ENCODE data around the gene KIT. TPM values are rescaled to one million over a fixed set of nuclear protein-coding genes. Genes with fewer than 3 reads are reported as not detected.

Gene KIT
- total RNA-seq, 1 experiment from 2014 or later = 1.5 TPM

DNA sequence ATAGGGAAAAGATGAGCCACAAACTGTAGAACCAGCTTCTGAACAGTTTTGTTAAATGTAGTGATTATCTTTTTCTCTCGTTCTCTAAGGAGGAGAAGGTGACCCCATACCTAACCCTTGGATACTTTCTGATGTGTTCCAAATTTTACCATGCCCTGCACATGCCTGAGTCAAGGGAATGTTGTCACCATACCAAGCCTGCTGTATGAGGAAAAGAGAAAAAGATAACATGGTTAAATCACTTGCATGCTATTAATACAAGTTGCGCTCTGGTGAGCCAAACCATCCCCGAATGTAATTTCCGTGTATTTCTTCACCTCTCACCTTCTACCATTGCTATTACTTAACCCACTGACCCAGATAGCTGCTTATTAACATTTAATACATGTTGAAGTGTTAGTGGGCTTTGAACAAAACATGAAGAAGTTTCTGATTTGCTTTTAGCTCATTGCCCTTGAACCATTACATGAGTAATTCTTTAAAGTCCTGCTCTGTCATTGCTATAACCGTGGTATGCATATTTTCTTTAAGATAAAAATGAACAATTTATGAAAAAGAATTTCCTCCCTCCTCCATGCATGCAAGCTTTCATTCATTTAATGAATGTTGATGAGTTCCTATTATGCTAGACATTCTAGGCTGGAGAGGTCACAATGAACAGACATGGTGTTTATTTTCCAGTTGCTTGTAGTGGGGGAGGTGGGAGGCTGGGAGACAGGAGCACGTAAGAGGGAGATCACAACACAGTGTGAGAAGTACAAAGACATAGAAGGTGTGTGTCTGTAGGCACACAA lies 13.6 kb upstream of the KIT start:
- no peak for TF ChIP-seq CTCF (IDR thresholded peaks at IDR 0.05)
- TF ChIP-seq, protein P1, sequence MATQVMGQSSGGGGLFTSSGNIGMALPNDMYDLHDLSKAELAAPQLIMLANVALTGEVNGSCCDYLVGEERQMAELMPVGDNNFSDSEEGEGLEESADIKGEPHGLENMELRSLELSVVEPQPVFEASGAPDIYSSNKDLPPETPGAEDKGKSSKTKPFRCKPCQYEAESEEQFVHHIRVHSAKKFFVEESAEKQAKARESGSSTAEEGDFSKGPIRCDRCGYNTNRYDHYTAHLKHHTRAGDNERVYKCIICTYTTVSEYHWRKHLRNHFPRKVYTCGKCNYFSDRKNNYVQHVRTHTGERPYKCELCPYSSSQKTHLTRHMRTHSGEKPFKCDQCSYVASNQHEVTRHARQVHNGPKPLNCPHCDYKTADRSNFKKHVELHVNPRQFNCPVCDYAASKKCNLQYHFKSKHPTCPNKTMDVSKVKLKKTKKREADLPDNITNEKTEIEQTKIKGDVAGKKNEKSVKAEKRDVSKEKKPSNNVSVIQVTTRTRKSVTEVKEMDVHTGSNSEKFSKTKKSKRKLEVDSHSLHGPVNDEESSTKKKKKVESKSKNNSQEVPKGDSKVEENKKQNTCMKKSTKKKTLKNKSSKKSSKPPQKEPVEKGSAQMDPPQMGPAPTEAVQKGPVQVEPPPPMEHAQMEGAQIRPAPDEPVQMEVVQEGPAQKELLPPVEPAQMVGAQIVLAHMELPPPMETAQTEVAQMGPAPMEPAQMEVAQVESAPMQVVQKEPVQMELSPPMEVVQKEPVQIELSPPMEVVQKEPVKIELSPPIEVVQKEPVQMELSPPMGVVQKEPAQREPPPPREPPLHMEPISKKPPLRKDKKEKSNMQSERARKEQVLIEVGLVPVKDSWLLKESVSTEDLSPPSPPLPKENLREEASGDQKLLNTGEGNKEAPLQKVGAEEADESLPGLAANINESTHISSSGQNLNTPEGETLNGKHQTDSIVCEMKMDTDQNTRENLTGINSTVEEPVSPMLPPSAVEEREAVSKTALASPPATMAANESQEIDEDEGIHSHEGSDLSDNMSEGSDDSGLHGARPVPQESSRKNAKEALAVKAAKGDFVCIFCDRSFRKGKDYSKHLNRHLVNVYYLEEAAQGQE (IDR thresholded peaks at IDR 0.05; ENCODE audit: insufficient read depth in 1 of 2, low read depth in 2 of 2, low read length in 1 of 2) = no peak
- no peak for TF ChIP-seq SIN3A (IDR thresholded peaks at IDR 0.05; ENCODE audit: borderline replicate concordance, insufficient read depth, low read depth, low read length)
- no peak for TF ChIP-seq POLR2AphosphoS5 (IDR thresholded peaks at IDR 0.05; ENCODE audit: low read depth, low read length)
- no peak for TF ChIP-seq TCF7L2 (IDR thresholded peaks at IDR 0.05; ENCODE audit: low read depth, low read length)
- POLR2A ChIA-PET = no interaction called here
- no peak overlapping the region for H3K4me3 ChIP-seq (ENCODE audit: low read depth in 2 of 2, low read length in 2 of 2)
- no peaks in the 10 kb centered on the region for H3K9me3 ChIP-seq (ENCODE audit: control insufficient read depth, insufficient read depth, low read depth, low read length)
- no peaks in the 10 kb centered on the region for H3K4me1 ChIP-seq (ENCODE audit: control insufficient read depth, insufficient read depth, low read length)
- no TSS peak for BruUV-seq (replicated peaks)
- no peaks in the 10 kb centered on the region for H3K36me3 ChIP-seq (ENCODE audit: control insufficient read depth, insufficient read depth, low read length)
- in situ Hi-C loops (cut with HindIII; ENCODE audit: low pct_unique_long_range_greater_than_20kb, low sequenced_read_pairs) (no loop called here), intact Hi-C loops (cut with micrococcal nuclease; ENCODE audit: unreplicated experiment) (no loop called here)
- H3K27me3 ChIP-seq (ENCODE audit: control insufficient read depth, insufficient read depth, low read length) = no peaks in the 10 kb centered on the region
- no peak overlapping the region for H3K27ac ChIP-seq (ENCODE audit: low read length)
- CTCF ChIA-PET = no interaction called here
- DNase-seq (ENCODE audit: low read depth, low spot score) = no peak
- no peak for ATAC-seq

GRCh38 chr4:54645830-54646229 lies 11.9 kb upstream of the KIT start:
- Histone ChIP-seq H3K4me1 (ENCODE audit: control insufficient read depth, insufficient read depth, low read length) (no peaks in the 10 kb centered on the region), H3K27me3 (ENCODE audit: control insufficient read depth, insufficient read depth, low read length) (no peaks in the 10 kb centered on the region), H3K27ac (ENCODE audit: low read length) (no peak overlapping the region), H3K9me3 (ENCODE audit: control insufficient read depth, insufficient read depth, low read depth, low read length) (no peaks in the 10 kb centered on the region), H3K4me3 (ENCODE audit: low read depth in 2 of 2, low read length in 2 of 2) (no peak overlapping the region), H3K36me3 (ENCODE audit: control insufficient read depth, insufficient read depth, low read length) (no peaks in the 10 kb centered on the region)
- TF ChIP-seq CTCF (IDR thresholded peaks at IDR 0.05) (no peak), TCF7L2 (IDR thresholded peaks at IDR 0.05; ENCODE audit: low read depth, low read length) (no peak), SIN3A (IDR thresholded peaks at IDR 0.05; ENCODE audit: borderline replicate concordance, insufficient read depth, low read depth, low read length) (no peak), POLR2AphosphoS5 (IDR thresholded peaks at IDR 0.05; ENCODE audit: low read depth, low read length) (no peak)
- TF ChIP-seq, protein P1 (IDR thresholded peaks at IDR 0.05; ENCODE audit: insufficient read depth in 1 of 2, low read depth in 2 of 2, low read length in 1 of 2) = no peak
- intact Hi-C loops (cut with micrococcal nuclease; ENCODE audit: unreplicated experiment) = no loop called here
- in situ Hi-C loops (cut with HindIII; ENCODE audit: low pct_unique_long_range_greater_than_20kb, low sequenced_read_pairs) = no loop called here
- DNase-seq (ENCODE audit: low read depth, low spot score) (no peak), ATAC-seq (no peak)
- no TSS peak for BruUV-seq (replicated peaks)
- ChIA-PET POLR2A (no interaction called here), CTCF (no interaction called here)
